Ovary (tissue), 9 donors: ENCODE measurements around the gene FAM120B. TPM values are rescaled to one million over a fixed set of nuclear protein-coding genes. Genes with fewer than 3 reads are reported as not detected.

Experiments used
- DNase-seq, 5 donors: peaks; one replicate each; pipeline ENCODE4 v3.0.0-alpha.2; 2019 to 2020
- H3K27ac ChIP-seq, 2 donors: fragments of 200-600 bp; one replicate each; pipeline versions ENCODE4 v1.5.1 to v1.8.0; 2019 to 2022
- H3K27me3 ChIP-seq: fragments of 200-600 bp; one replicate; pipeline ENCODE4 v1.8.0; 2022
- H3K36me3 ChIP-seq: fragments of 200-600 bp; sonication (generic); one replicate; pipeline ENCODE4 v1.5.1; 2019
- H3K4me1 ChIP-seq: one replicate; pipeline ENCODE4 v1.8.1; 2013; ENCODE audit warnings: mild to moderate bottlenecking, moderate library complexity; ENCODE audit not compliant: insufficient read depth
- H3K4me3 ChIP-seq: fragments of 200-600 bp; sonication (generic); one replicate; pipeline ENCODE4 v1.5.1; 2017
- H3K9me3 ChIP-seq, 2 donors: fragments of 200-600 bp in 1 of 2; sonication (generic) in 1 of 2; one replicate each; pipeline versions ENCODE4 v1.5.1 to v1.8.1; 2013 to 2019; ENCODE audit warnings: mild to moderate bottlenecking in 1 of 2, moderate library complexity in 1 of 2
- EP300 ChIP-seq: sonication (generic); formaldehyde crosslinking; IDR thresholded peaks from one replicate; pipeline ENCODE4 v1.6.1; 2017; ENCODE audit warnings: antibody characterized with exemption
- POLR2A ChIP-seq: fragments of 450-650 bp; IDR thresholded peaks from one replicate; pipeline ENCODE4 v1.6.1; 2017; ENCODE audit warnings: antibody characterized with exemption, mild to moderate bottlenecking, moderate library complexity
- WGBS, 3 donors: extraction: QIAGEN DNeasy Blood & Tissue Kit in 1 of 3; methylation state at CpG; one replicate each; pipeline versions ENCODE4 v1.1.5 to v1.1.7; 2013 to 2017; 5-methylcytosine and 5-hydroxymethylcytosine counted together
- intact Hi-C, 4 donors: fragments of 100-400 bp; cut with DNase I; formaldehyde crosslinking; loops; one replicate each; pipeline versions ENCODE4 v1.11.0 to v1.15.1; 2022 to 2023
- polyA plus RNA-seq, 2 donors: library from polyadenylated mRNA; stranded (reverse); fragments of 200-250 nt in 1 of 2; fragments of 350-450 nt in 1 of 2; fragmentation: Illumina TruSeq in 1 of 2; extraction: RNeasy Lipid Tissue Mini Kit (QIAGEN cat#74804) in 1 of 2; gene quantifications; one replicate each; pipeline ENCODE4 v1.2.3, GENCODE V29; 2013 to 2014
- total RNA-seq, 7 donors: library from RNA; depleted of rRNA in 2 of 7; stranded (reverse); fragments of >200 nt in 2 of 7; fragmentation: NEBNext Ultra II Directional in 3 of 7; extraction: Animal tissue kit (Norgen Biotek cat#: 25700) in 3 of 7; gene quantifications; one replicate each; pipeline versions ENCODE4 v1.1.0 to v1.2.4, GENCODE V29; 2016 to 2023
- TF ChIP-seq, protein P1 (sequence below), 3 donors: fragments of 450-650 bp in 2 of 3; fragments of 200-600 bp in 1 of 3; IDR thresholded peaks; one replicate each; pipeline versions ENCODE4 v1.5.1 to v1.8.0; 2016 to 2022; ENCODE audit warnings: antibody characterized with exemption in 3 of 3, mild to moderate bottlenecking in 1 of 3
- donor health status: DM: no; HTN: no; CAD: no; lungs with moderate emphysema.
- donor health status: DM: no; HTN: no; CAD: no.
- donor health status: Bipolar disorder and iron deficiency.
- donor health status: DM: yes; HTN: yes; CAD: no.
- donor health status: DM: no; HTN: no; CAD: no.
- donor health status: DM: yes; HTN: yes; CAD: no.

The FAM120B gene
- total and polyA plus RNA-seq, 9 donors = 10.6 to 39.3 (median 28.4) TPM

- TF ChIP-seq EP300 (no peak), POLR2A (no peak)
- TF ChIP-seq, protein P1, sequence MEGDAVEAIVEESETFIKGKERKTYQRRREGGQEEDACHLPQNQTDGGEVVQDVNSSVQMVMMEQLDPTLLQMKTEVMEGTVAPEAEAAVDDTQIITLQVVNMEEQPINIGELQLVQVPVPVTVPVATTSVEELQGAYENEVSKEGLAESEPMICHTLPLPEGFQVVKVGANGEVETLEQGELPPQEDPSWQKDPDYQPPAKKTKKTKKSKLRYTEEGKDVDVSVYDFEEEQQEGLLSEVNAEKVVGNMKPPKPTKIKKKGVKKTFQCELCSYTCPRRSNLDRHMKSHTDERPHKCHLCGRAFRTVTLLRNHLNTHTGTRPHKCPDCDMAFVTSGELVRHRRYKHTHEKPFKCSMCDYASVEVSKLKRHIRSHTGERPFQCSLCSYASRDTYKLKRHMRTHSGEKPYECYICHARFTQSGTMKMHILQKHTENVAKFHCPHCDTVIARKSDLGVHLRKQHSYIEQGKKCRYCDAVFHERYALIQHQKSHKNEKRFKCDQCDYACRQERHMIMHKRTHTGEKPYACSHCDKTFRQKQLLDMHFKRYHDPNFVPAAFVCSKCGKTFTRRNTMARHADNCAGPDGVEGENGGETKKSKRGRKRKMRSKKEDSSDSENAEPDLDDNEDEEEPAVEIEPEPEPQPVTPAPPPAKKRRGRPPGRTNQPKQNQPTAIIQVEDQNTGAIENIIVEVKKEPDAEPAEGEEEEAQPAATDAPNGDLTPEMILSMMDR (IDR thresholded peaks at IDR 0.05) = no peak
- Histone ChIP-seq H3K9me3 (no peaks in the 10 kb centered on the region), H3K4me1 (no peaks in the 10 kb centered on the region), H3K4me3 (no peak overlapping the region), H3K36me3 (no peaks in the 10 kb centered on the region), H3K27me3 (no peaks in the 10 kb centered on the region), H3K27ac (no peak overlapping the region)
- no peak for DNase-seq
- 81 to 93% (median 90%) methylated on average over 4 of the region's 4 CpGs for WGBS, 3 donors
- intact Hi-C loops = no loop called here
Measured at GRCh38 chr6:170415318-170415717, 108.8 kb downstream of the FAM120B start.

DNA sequence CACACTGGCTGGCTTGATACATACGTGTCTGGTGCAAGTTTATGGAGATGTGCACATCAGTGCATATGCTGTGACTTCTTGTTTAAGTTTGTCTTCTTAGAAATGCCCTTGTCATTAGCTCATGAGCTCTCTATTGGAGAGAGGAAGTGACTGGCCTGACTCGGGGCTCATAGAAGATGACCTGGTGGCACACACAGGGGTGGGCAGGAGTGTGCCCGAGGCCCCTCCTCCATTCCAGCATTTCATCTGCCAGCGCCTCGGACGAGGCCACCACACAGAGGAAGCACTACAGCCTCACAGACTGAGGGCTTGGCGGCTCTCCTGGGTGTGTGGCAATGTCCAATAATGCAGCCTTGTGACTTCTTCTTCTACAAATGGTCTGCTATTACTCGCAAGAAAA is 109.7 kb downstream of the FAM120B start:
- intact Hi-C loops = no loop called here
- WGBS, 3 donors = 73 to 78% (median 78%) methylated on average over 8 of the region's 8 CpGs
- H3K27me3 ChIP-seq = no peaks in the 10 kb centered on the region
- no peak for DNase-seq
- no peaks in the 10 kb centered on the region for H3K9me3 ChIP-seq
- no peaks in the 10 kb centered on the region for H3K36me3 ChIP-seq
- no peak overlapping the region for H3K4me3 ChIP-seq
- H3K27ac ChIP-seq = no peak overlapping the region
- no peaks in the 10 kb centered on the region for H3K4me1 ChIP-seq
- TF ChIP-seq EP300 = no peak
- no peak for TF ChIP-seq POLR2A
- TF ChIP-seq, protein P1 (IDR thresholded peaks at IDR 0.05) = no peak

DNA sequence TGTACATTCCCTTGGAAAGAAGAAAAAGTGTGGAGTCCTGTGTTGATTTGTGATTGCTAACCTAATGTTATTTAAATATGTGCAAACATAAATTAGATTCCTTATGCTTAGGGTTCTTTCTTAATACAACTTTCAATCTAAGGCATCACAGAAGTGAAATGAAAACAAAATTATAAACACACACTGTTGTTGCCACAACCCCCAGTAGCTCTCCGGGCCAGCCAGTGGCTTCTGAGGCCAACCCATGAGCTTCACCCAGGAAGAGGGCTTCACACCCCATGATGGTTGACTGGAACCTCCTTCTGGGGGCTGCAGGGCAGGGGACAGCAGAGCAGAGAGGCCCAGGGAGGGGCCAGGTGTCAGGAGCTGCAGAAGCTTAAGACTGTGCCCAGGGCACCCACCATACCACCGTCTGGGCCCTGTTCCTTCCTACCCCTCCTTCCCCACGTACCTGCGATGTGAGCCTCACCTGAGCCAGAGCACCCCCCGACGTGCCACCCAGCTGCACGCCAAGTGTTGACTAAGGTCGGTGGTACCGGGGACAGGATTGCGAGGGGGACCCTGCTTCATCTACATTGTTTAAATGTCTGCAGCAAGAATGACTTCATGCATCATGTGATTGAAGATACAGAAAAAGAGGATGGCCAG is 110.5 kb downstream of the FAM120B start:
- no peaks in the 10 kb centered on the region for H3K9me3 ChIP-seq
- intact Hi-C loops = no loop called here
- no peak for DNase-seq
- H3K27ac ChIP-seq = no peak overlapping the region
- H3K36me3 ChIP-seq = no peaks in the 10 kb centered on the region
- no peaks in the 10 kb centered on the region for H3K4me1 ChIP-seq
- no peak overlapping the region for H3K4me3 ChIP-seq
- WGBS, 3 donors = 89 to 93% (median 91%) methylated on average over 10 of the region's 10 CpGs
- no peaks in the 10 kb centered on the region for H3K27me3 ChIP-seq
- TF ChIP-seq EP300 (no peak), POLR2A (no peak)
- TF ChIP-seq, protein P1 (IDR thresholded peaks at IDR 0.05) = no peak

DNA sequence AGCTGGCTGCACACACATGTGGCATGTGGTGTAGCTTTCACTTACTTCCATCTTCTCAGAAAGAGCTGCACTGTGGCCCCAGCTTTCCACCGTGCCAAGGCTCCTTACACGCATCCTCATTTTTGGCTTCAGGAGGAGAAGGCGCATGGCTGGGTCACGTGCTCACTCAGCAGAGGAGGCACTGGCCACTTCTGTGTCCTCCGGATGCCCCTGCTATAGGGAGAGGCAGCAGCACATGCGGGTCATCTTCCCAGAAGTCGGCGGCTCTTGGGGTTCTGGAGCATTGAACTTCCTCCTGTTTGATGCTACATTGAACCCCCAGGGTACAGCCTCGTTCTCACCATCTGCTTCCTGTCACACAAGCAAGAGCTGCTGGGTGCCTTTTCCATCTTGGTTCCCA is 111.3 kb downstream of the FAM120B start:
- intact Hi-C loops = no loop called here
- H3K4me3 ChIP-seq = no peak overlapping the region
- H3K36me3 ChIP-seq = no peaks in the 10 kb centered on the region
- H3K9me3 ChIP-seq = no peaks in the 10 kb centered on the region
- H3K27ac ChIP-seq = no peak overlapping the region
- 86 to 89% (median 89%) methylated on average over 9 of the region's 9 CpGs for WGBS, 3 donors
- TF ChIP-seq POLR2A (no peak), EP300 (no peak)
- no peaks in the 10 kb centered on the region for H3K27me3 ChIP-seq
- DNase-seq = no peak
- H3K4me1 ChIP-seq = no peaks in the 10 kb centered on the region

DNA sequence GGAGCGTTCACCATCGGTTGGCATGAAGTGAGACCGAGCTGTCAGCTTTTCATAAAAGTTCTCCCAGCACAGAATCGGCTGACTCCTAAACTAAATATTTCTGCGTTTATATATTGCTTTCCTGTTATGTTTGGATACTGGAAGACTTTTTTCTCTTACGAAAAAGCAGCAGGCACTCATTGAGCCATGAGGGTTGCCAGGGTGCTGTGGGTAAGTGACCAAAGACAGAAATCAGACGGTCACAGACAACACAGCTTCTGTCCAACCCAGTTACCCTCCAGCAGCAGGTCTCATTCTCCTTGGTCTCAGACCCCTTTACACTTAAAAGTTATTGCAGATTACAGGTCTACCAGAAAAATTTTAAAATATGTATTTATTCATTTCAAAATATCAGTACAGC is 113.7 kb downstream of the FAM120B start:
- Histone ChIP-seq H3K9me3 (no peaks in the 10 kb centered on the region), H3K4me3 (no peak overlapping the region), H3K27me3 (no peaks in the 10 kb centered on the region), H3K4me1 (no peaks in the 10 kb centered on the region), H3K27ac (no peak overlapping the region), H3K36me3 (no peaks in the 10 kb centered on the region)
- 51 to 69% (median 58%) methylated on average over 7 of the region's 7 CpGs for WGBS, 3 donors
- intact Hi-C loops = no loop called here
- TF ChIP-seq, protein P1 (IDR thresholded peaks at IDR 0.05) = no peak
- TF ChIP-seq POLR2A (no peak), EP300 (no peak)
- DNase-seq = no peak
